SH-SY5Y (cell line): ENCODE results near the gene GALNT18.

Experiments used
- GATA2 ChIP-seq: IDR thresholded peaks from 2 replicates; pipeline ENCODE4 v1.6.1; 2011; ENCODE audit warnings: mild to moderate bottlenecking, low read depth, low read length
- GATA3 ChIP-seq: IDR thresholded peaks from 2 replicates; pipeline ENCODE4 v1.6.1; 2011; ENCODE audit warnings: low read depth, mild to moderate bottlenecking, low read length, moderate library complexity

GRCh38 chr11:11657218-11657955, 35.6 kb upstream of the GALNT18 start:
- no peak for TF ChIP-seq GATA2
- no peak for TF ChIP-seq GATA3
